H1 (cell line): ENCODE results near the gene MRPL42. TPM values are rescaled to one million over a fixed set of nuclear protein-coding genes. Genes with fewer than 3 reads are reported as not detected.

Experiments used
- CTCF ChIA-PET: fragments of 300-600 bp; sonication (Branson Sonifier 250); formaldehyde crosslinking; loops from one replicate; lab custom pipeline; 2021; ENCODE audit not compliant: partially characterized antibody; lab: Charles Lee
- POLR2A ChIA-PET: fragments of 300-600 bp; sonication (Branson Sonifier 250); formaldehyde crosslinking; loops from one replicate; lab custom pipeline; 2021; ENCODE audit warnings: inconsistent platforms; ENCODE audit not compliant: partially characterized antibody; lab: Charles Lee
- DNase-seq, 2 experiments: peaks; one replicate each; pipeline versions ENCODE4 v3.0.0 to v3.0.0-alpha.2; 2010 to 2022; ENCODE audit warnings: low spot score in 2 of 2, low read depth in 1 of 2, mixed read lengths in 1 of 2
- FAIRE-seq: peaks from 2 replicates; lab custom pipeline; 2011; peaks lifted over from hg19 to GRCh38; lab: Jason Lieb, UNC
- H2AFZ ChIP-seq: 2 replicates; pipeline ENCODE4 v1.8.1; 2012; ENCODE audit warnings: low read length, inconsistent platforms
- H2AK5ac ChIP-seq: 2 replicates; pipeline ENCODE4 v1.6.1; 2013; ENCODE audit warnings: low read depth, low read length
- H2BK120ac ChIP-seq: replicated peaks from 2 replicates; pipeline ENCODE3; 2013; ENCODE audit warnings: low read depth, low read length, inconsistent platforms
- H2BK12ac ChIP-seq: 2 replicates; pipeline ENCODE4 v1.6.1; 2013; ENCODE audit warnings: low read depth, low read length
- H2BK15ac ChIP-seq: 2 replicates; pipeline ENCODE4 v1.6.1; 2013; ENCODE audit warnings: low read length
- H2BK20ac ChIP-seq: 2 replicates; pipeline ENCODE4 v1.6.1; 2013; ENCODE audit warnings: low read length
- H2BK5ac ChIP-seq: 2 replicates; pipeline ENCODE4 v1.6.1; 2013; ENCODE audit warnings: low read depth, low read length
- H3K14ac ChIP-seq: 2 replicates; pipeline ENCODE4 v1.6.1; 2013; ENCODE audit warnings: inconsistent platforms; ENCODE audit not compliant: insufficient read length
- H3K18ac ChIP-seq: 2 replicates; pipeline ENCODE4 v1.6.1; 2013; ENCODE audit warnings: low read length; ENCODE audit errors: extremely low read depth
- H3K23ac ChIP-seq: 2 replicates; pipeline ENCODE4 v1.6.1; 2013; ENCODE audit warnings: inconsistent platforms; ENCODE audit not compliant: insufficient read length
- H3K23me2 ChIP-seq: 2 replicates; pipeline ENCODE4 v1.6.1; 2013; ENCODE audit warnings: low read depth, low read length
- H3K27ac ChIP-seq: 2 replicates; pipeline ENCODE4 v1.6.1; 2011; ENCODE audit warnings: low read depth, low read length, inconsistent platforms
- H3K27me3 ChIP-seq, 4 experiments: replicated peaks in 1 of 4; 1 replicate in 1 of 4; 2 replicates in 3 of 4; pipeline versions ENCODE4 v1.6.1 to v1.8.1; 2011 to 2013; ENCODE audit warnings: low read length in 3 of 4, mild to moderate bottlenecking in 3 of 4, inconsistent platforms in 2 of 4, mixed read lengths in 2 of 4, moderate library complexity in 1 of 4; ENCODE audit not compliant: control insufficient read depth in 3 of 4, insufficient read depth in 3 of 4; ENCODE audit errors: extremely low read depth in 1 of 4
- H3K36me3 ChIP-seq, 4 experiments: 2 replicates each; pipeline versions ENCODE4 v1.6.1 to v1.8.1; 2011 to 2013; ENCODE audit warnings: mild to moderate bottlenecking in 4 of 4, low read length in 3 of 4, moderate library complexity in 2 of 4, control low read depth in 1 of 4, inconsistent platforms in 1 of 4; ENCODE audit not compliant: insufficient read depth in 4 of 4, control insufficient read depth in 2 of 4
- H3K4ac ChIP-seq: replicated peaks from 2 replicates; pipeline ENCODE3; 2013; ENCODE audit warnings: low read length, low read depth, mixed read lengths, inconsistent platforms; ENCODE audit not compliant: insufficient read length
- H3K4me1 ChIP-seq, 4 experiments: replicated peaks in 1 of 4; 1 replicate in 1 of 4; 2 replicates in 3 of 4; pipeline versions ENCODE4 v1.6.1 to v1.8.1; 2011 to 2013; ENCODE audit warnings: low read length in 3 of 4, inconsistent platforms in 2 of 4, mixed read lengths in 1 of 4; ENCODE audit not compliant: insufficient read depth in 4 of 4, control insufficient read depth in 3 of 4
- H3K4me2 ChIP-seq, 2 experiments: 2 replicates each; pipeline versions ENCODE4 v1.6.1 to v1.8.1; 2011 to 2013; ENCODE audit warnings: low read depth in 2 of 2, low read length in 2 of 2, control low read depth in 1 of 2, inconsistent platforms in 1 of 2, mild to moderate bottlenecking in 1 of 2; ENCODE audit not compliant: insufficient read depth in 1 of 2
- H3K4me3 ChIP-seq, 4 experiments: fragments of 200-600, 300-600 bp in 1 of 4; sonication (generic), shearing (Covaris generic), sonication (Bioruptor Twin) in 1 of 4; 2 replicates each; pipeline versions ENCODE4 v1.5.1 to v1.8.1; 2011 to 2016; ENCODE audit warnings: low read length in 4 of 4, low read depth in 3 of 4, control low read depth in 2 of 4, inconsistent platforms in 2 of 4, mild to moderate bottlenecking in 2 of 4, mixed read lengths in 1 of 4, moderate library complexity in 1 of 4; ENCODE audit not compliant: insufficient read depth in 2 of 4; ENCODE audit errors: extremely low read depth in 1 of 4
- H3K56ac ChIP-seq: replicated peaks from 2 replicates; pipeline ENCODE3; 2013; ENCODE audit warnings: low read depth, mild to moderate bottlenecking, mixed read lengths, low read length, inconsistent platforms; ENCODE audit not compliant: insufficient read length
- H3K79me1 ChIP-seq: 2 replicates; pipeline ENCODE4 v1.6.1; 2013; ENCODE audit warnings: low read depth, low read length, control low read depth
- H3K79me2 ChIP-seq, 2 experiments: 2 replicates each; pipeline versions ENCODE4 v1.6.1 to v1.8.1; 2012 to 2013; ENCODE audit warnings: low read length in 2 of 2, mild to moderate bottlenecking in 2 of 2, inconsistent platforms in 1 of 2; ENCODE audit not compliant: insufficient read depth in 2 of 2, control insufficient read depth in 1 of 2
- H3K9ac ChIP-seq, 4 experiments: replicated peaks in 1 of 4; 1 replicate in 1 of 4; 2 replicates in 3 of 4; pipeline versions ENCODE4 v1.6.1 to v1.8.1; 2011 to 2013; ENCODE audit warnings: low read depth in 3 of 4, low read length in 3 of 4, control low read depth in 2 of 4, mild to moderate bottlenecking in 2 of 4, moderate library complexity in 2 of 4, inconsistent platforms in 1 of 4; ENCODE audit errors: extremely low read depth in 1 of 4
- H3K9me3 ChIP-seq, 2 experiments: 2 replicates each; pipeline versions ENCODE4 v1.6.1 to v1.8.1; 2012 to 2013; ENCODE audit warnings: mild to moderate bottlenecking in 2 of 2, moderate library complexity in 2 of 2, control low read depth in 1 of 2, inconsistent platforms in 1 of 2, low read depth in 1 of 2, low read length in 1 of 2, mixed read lengths in 1 of 2; ENCODE audit not compliant: insufficient read depth in 2 of 2
- H4K20me1 ChIP-seq, 2 experiments: replicated peaks in 1 of 2; 2 replicates each; pipeline versions ENCODE3 to v1.8.1; 2011 to 2013; ENCODE audit warnings: inconsistent platforms in 2 of 2, low read length in 2 of 2, mild to moderate bottlenecking in 1 of 2; ENCODE audit not compliant: insufficient read depth in 2 of 2, control insufficient read depth in 1 of 2
- H4K5ac ChIP-seq: 2 replicates; pipeline ENCODE4 v1.6.1; 2013; ENCODE audit warnings: low read length, low read depth, mixed read lengths, inconsistent platforms; ENCODE audit not compliant: insufficient read length
- H4K8ac ChIP-seq: 2 replicates; pipeline ENCODE4 v1.8.0; 2013; ENCODE audit warnings: mild to moderate bottlenecking, moderate library complexity, low read length, inconsistent platforms; ENCODE audit not compliant: insufficient read depth; ENCODE audit errors: extremely low read depth
- H4K91ac ChIP-seq: replicated peaks from 2 replicates; pipeline ENCODE3; 2013; ENCODE audit warnings: low read length, mixed read lengths, inconsistent platforms; ENCODE audit not compliant: insufficient read length
- BACH1 ChIP-seq: IDR thresholded peaks from 2 replicates; pipeline ENCODE4 v1.6.1; 2012; ENCODE audit warnings: low read length, improper control_type of control experiment
- BCL11A ChIP-seq, 2 experiments: IDR thresholded peaks; one replicate each; pipeline ENCODE4 v1.6.1; 2011; ENCODE audit warnings: low read depth in 2 of 2, low read length in 2 of 2, mild to moderate bottlenecking in 2 of 2
- CBX5 ChIP-seq: fragments of 300-800, 300-1000 bp; sonication (generic); IDR thresholded peaks from 2 replicates; pipeline ENCODE4 v1.7.1; 2016; ENCODE audit warnings: antibody characterized with exemption, low read length, low read depth
- CEBPB ChIP-seq: IDR thresholded peaks from 2 replicates; pipeline ENCODE4 v1.6.1; 2012; ENCODE audit warnings: low read depth, low read length
- EP300 ChIP-seq, 2 experiments: IDR thresholded peaks; 1 replicate in 1 of 2; 2 replicates in 1 of 2; pipeline ENCODE4 v1.6.1; 2011 to 2012; ENCODE audit warnings: low read depth in 2 of 2, low read length in 2 of 2, mild to moderate bottlenecking in 2 of 2, borderline replicate concordance in 1 of 2, inconsistent platforms in 1 of 2, moderate library complexity in 1 of 2
- FOSL1 ChIP-seq: IDR thresholded peaks from 2 replicates; pipeline ENCODE4 v1.6.1; 2011; ENCODE audit warnings: mild to moderate bottlenecking, low read depth, low read length, moderate library complexity; ENCODE audit not compliant: insufficient read depth
- KDM1A ChIP-seq: fragments of 200-600, 300-600 bp; sonication (generic); IDR thresholded peaks from 2 replicates; pipeline ENCODE4 v1.7.1; 2016; ENCODE audit warnings: mild to moderate bottlenecking, low read length, borderline replicate concordance
- KDM5A ChIP-seq: fragments of 200-600 bp; IDR thresholded peaks from 2 replicates; pipeline ENCODE4 v1.7.1; 2012; ENCODE audit warnings: mild to moderate bottlenecking, low read length, inconsistent platforms, mixed read lengths
- MAX ChIP-seq: IDR thresholded peaks from 2 replicates; pipeline ENCODE4 v1.6.1; 2012; ENCODE audit warnings: inconsistent platforms
- POLR2AphosphoS5 ChIP-seq: IDR thresholded peaks from 2 replicates; pipeline ENCODE4 v1.6.1; 2011; ENCODE audit warnings: low read depth, low read length
- SAP30 ChIP-seq: fragments of 300-600 bp; sonication (generic); IDR thresholded peaks from 2 replicates; pipeline ENCODE4 v1.7.1; 2012; ENCODE audit warnings: low read length, moderate library complexity, mild to moderate bottlenecking, inconsistent platforms; ENCODE audit not compliant: insufficient read depth, insufficient replicate concordance
- SP1 ChIP-seq: IDR thresholded peaks from 2 replicates; pipeline ENCODE4 v1.6.1; 2011; ENCODE audit warnings: low read depth, low read length
- SUZ12 ChIP-seq: fragments of 200-600 bp; sonication (generic); IDR thresholded peaks from 2 replicates; pipeline ENCODE4 v1.6.1; 2012; ENCODE audit warnings: mild to moderate bottlenecking, inconsistent platforms, low read length, moderate library complexity, mixed read lengths
- TCF12 ChIP-seq: IDR thresholded peaks from 2 replicates; pipeline ENCODE4 v1.6.1; 2011; ENCODE audit warnings: low read depth, mild to moderate bottlenecking, low read length
- TEAD4 ChIP-seq: IDR thresholded peaks from 2 replicates; pipeline ENCODE4 v1.6.1; 2012; ENCODE audit warnings: low read depth, low read length, inconsistent platforms, mixed read lengths
- WGBS, 2 experiments: shearing (Covaris generic) in 1 of 2; methylation state at CpG; one replicate each; pipeline versions ENCODE4 v1.1.6 to v1.1.7; 2013 to 2015; ENCODE audit warnings: low lambda C conversion rate in 2 of 2, mixed read lengths in 2 of 2, inconsistent platforms in 1 of 2, low coverage in 1 of 2, missing lambda C conversion rate in 1 of 2; ENCODE audit not compliant: insufficient replicate concordance in 2 of 2, insufficient coverage in 1 of 2, insufficient read length in 1 of 2; ENCODE audit errors: extremely low coverage in 1 of 2, missing lambda C conversion rate in 1 of 2; 5-methylcytosine and 5-hydroxymethylcytosine counted together
- polyA plus RNA-seq, 7 experiments: library from polyadenylated mRNA; depleted of rRNA in 3 of 7; stranded (reverse) in 5 of 7; unstranded in 2 of 7; fragments of >200 nt in 5 of 7; fragments of 200-250 nt in 2 of 7; gene quantifications; 1 replicate in 5 of 7; 2 replicates in 1 of 7; 4 replicates in 1 of 7; pipeline versions ENCODE4 v1.2.1 to v1.2.3, GENCODE V29; 2011 to 2013; ENCODE audit warnings: missing spikeins in 2 of 7, mixed read lengths in 2 of 7
- total RNA-seq: library from RNA; stranded (reverse); fragmentation: NEBNext Ultra II Directional; extraction: Animal tissue kit (Norgen Biotek cat#: 25700); gene quantifications from 2 replicates; pipeline ENCODE4 v1.2.1, GENCODE V29; 2021

Gene MRPL42
- total and polyA plus RNA-seq, 2 of the 8 experiments (the other 6 are each of a cell fraction or from before 2014, with no cell fraction given) = 110 to 176 TPM

- Histone ChIP-seq H3K4ac (no peak overlapping the region), H3K27me3 (no peaks in the 10 kb centered on the region), H3K9ac (no peak overlapping the region), H3K4me3 (no peak overlapping the region), H2AK5ac (no peak overlapping the region; the same call in 1 of the 2 replicates), H2BK120ac (no peak overlapping the region), H4K5ac (no peak overlapping the region), H3K14ac (no peak overlapping the region), H3K27ac (no peak overlapping the region), H3K23me2 (peaks cover 11% of the 10 kb centered on the region; the same call in 1 of the 2 replicates), H4K20me1 (peaks cover 13% of the 10 kb centered on the region in 2 experiments), H3K4me2 (peak overlapping the region in 1 of 2 experiments; percentile 82; a peak in 1 of 4 replicates), H3K4me1 (peaks cover 0 to 9% (median 3%) of the 10 kb centered on the region in 4 experiments; a peak in 2 of 7 replicates), H2AFZ (no peak overlapping the region), H4K91ac (no peak overlapping the region), H3K18ac (no peak overlapping the region), H2BK15ac (no peak overlapping the region), H2BK12ac (no peak overlapping the region), H3K79me1 (no peaks in the 10 kb centered on the region), H2BK20ac (no peak overlapping the region), H4K8ac (no peak overlapping the region), H3K36me3 (no peaks in the 10 kb centered on the region), H3K9me3 (no peaks in the 10 kb centered on the region), H3K23ac (no peak overlapping the region), H3K79me2 (peaks cover 22 to 40% of the 10 kb centered on the region in 2 experiments), H2BK5ac (no peak overlapping the region), H3K56ac (no peak overlapping the region)
- ChIA-PET CTCF (no interaction called here), POLR2A (interaction anchor here (1.2 to 3.1 kb wide), 4 partner anchors 8 to 24 kb away, joined by 3 to 12 read pairs (median 4); partner anchors contain the start of gene MRPL42)
- FAIRE-seq = no peak
- no peak for DNase-seq
- 92% methylated on average over 4 of the region's 4 CpGs; no CpG with 5 or more reads in 1 of the 2 experiments for whole genome bisulfite sequencing, 2 experiments
- TF ChIP-seq MAX (no peak), CEBPB (no peak), TEAD4 (no peak), FOSL1 (no peak), EP300 (IDR thresholded peaks at IDR 0.05; ENCODE audit: borderline replicate concordance in 1 of 2, low read depth in 2 of 2, low read length in 2 of 2) (no peak), BCL11A (IDR thresholded peaks at IDR 0.05; ENCODE audit: low read depth in 2 of 2, low read length in 2 of 2) (no peak), SP1 (no peak), BACH1 (no peak), TCF12 (no peak), POLR2AphosphoS5 (no peak), SAP30 (no peak), CBX5 (no peak), SUZ12 (no peak), KDM5A (no peak), KDM1A (no peak)
Measured at GRCh38 chr12:93443576-93443975, 23.7 kb upstream of the MRPL42 start.
